Activated CD4-positive, CD25-positive, alpha-beta regulatory T cell treated with anti-CD3 and anti-CD28 coated beads, Interleukin-2, amount 50 U/mL, for 16 hours (primary cell): ENCODE data around the gene LY6G5B.

Source experiments
- DNase-seq: peaks from one replicate; pipeline ENCODE4 v3.0.0-alpha.2; 2020; ENCODE audit warnings: low read depth, low spot score

Gene LY6G5B

DNA sequence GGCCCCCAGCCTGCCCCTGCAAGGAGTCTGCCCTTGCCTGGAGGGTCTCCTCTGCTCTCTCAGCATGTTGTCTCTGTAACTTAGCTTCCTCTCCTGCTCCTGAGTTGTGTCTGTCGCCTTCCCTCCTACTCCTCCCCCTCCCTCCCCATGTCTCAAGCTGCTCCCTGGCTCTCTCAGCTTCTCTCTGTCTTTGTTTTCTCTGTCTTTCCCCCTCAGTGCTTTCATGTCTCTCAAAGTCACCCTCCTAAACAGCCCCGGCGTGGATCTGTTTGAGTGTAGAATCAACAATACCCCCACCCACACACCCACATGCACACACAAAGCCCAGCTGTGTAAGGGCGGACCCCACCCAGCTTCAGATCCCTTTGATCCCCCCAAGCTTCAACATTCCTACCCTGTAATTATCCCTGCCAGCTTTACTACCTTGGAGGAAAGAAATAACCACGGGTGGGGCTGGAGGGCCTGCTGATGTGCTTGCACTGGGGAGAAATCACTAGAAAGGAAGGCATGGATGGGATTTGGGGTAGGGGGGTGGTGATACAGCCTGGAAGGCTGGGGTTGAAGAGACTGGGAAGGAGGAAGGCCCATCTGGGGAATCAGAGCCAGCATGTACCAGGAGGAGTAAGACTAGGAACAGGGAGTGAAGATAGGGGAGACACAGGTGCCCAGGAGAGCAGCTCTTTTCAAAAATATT is 44.4 kb downstream of the LY6G5B start:
- DNase-seq = no peak

DNA sequence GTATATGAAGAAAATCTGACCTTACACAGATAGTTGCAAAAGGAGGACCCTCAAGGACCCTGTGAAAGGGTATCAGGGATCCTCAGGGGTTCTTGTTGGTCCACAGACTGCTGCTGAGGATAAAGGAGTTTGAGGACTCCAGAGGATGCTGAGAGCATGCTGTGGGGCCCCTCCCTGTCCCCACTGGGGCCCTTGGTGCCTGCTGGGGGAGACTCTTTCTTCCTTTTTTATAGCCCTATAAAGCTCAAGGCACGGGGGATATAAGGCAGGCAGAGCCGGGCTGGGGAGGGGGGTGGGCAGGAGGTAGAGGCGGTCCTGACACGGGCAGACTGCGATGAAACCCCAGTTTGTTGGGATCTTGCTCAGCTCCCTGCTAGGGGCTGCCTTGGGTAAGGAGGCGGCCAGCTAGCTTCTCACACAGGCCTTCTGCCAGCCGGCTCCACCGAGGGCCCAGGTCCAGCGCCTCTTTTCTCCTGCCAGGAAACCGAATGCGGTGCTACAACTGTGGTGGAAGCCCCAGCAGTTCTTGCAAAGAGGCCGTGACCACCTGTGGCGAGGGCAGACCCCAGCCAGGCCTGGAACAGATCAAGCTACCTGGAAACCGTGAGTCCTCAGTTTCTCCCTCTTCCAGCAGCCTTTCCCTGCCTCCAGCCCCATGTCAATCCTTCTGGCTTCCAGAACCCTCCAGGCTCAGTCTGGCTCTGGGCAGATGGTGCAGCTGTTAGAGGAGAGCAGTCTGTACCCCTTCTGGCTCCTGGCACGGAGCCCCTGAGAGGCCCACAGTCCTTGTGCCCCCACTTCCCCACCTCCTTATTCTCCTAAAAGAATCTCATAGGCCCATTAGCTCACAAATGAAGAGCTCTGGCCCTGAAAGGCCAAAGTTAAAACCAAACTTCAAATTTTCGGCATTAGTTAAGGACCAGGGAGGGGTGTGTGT is 45.5 kb downstream of the LY6G5B start, which contains the start of gene LY6G6D:
TSS of gene LY6G6D (plus strand) at position 327 of the 937 bp plus-strand sequence. CDS start at position 335, 8 bp downstream.
- no peak for DNase-seq

DNA sequence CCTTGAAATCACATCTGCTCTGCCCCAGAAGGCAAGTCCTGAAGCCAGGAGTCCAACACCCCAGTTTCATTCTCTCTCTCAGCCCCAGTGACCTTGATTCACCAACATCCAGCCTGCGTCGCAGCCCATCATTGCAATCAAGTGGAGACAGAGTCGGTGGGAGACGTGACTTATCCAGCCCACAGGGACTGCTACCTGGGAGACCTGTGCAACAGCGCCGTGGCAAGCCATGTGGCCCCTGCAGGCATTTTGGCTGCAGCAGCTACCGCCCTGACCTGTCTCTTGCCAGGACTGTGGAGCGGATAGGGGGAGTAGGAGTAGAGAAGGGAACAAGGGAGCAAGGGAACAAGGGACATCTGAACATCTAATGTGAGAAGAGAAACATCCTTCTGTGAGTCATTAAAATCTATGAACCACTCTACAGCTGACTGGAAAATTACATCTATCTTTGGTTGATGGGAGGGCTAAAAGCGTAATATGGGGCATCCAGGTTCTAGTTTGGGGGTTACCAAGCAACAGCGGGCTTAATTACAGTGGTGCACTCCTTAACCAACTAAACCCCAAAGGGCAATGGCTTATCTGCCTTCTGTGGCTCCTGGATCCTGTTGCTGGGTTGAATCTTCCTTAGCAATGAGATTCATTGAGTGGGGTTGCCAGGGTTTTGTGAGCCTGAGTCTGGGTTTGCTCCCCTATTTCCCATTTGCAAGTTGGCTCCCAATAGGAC is 47.9 kb downstream of the LY6G5B start:
- DNase-seq = no peak

DNA sequence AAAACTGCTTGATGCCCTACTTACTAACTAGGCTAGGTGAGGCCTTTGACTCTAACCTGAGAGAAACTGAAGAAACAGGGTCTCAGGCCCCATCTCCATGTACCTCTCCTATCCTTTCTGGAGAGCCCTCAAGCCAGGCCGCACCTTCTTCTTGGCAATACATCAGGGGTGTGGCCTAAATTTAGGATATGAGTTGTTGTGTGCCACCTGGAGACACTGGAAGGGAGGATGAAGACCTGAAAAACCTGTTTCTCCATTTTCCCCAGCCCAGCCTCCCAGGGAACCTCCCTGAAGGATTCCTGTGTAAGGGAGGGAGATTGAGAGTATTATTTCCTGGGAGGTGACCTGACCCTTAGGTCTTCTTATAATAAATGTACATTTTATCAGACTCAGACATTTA is 48.5 kb downstream of the LY6G5B start:
- DNase-seq = no peak

DNA sequence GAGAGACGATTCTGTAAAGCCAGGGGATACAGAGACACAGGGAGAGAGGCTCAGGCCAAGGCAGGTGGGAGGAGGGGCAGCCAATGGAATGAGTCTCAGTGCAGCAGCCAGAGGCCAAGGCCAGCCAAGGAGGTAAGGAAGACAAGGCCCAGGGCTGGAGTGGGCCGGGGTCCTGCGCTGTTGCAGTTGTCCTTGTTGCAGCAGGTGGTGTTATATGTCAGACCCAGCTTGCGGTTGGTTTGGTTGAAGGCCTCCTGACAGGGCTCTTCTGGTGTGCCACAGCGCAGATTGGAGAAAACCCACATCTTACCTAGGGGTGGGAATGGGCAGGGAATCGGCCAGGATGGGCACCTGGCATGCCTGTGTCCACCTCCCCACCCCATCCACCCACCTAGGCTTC is 49.2 kb downstream of the LY6G5B start:
- DNase-seq = no peak

DNA sequence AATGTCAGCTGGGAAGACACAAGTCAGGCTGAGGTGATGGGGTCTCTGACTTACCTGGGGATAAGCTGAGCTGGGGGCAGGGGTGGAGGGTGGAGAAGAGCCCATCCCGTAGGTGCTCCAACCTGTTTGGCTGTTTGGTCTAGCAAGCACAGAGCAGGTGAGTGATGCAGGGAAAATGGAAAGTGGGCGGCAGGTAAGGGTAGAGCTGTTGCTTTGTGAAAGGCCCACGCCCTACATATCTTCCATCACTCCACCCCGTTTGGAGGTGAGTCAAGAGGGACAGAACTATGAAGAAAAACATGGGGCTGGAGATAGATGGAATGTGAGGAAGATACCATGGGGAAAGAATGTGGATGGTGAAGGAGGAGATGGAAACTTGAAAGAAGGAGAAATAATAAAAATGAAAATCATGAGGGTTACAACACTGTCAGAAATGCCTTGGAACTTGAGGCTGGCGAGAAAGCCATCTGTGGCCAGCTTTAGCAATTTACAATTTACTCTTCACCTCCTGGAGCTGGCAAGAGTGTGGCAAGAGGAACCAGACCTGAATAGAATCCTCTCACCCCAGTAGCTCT is 50.5 kb downstream of the LY6G5B start:
- no peak for DNase-seq

DNA sequence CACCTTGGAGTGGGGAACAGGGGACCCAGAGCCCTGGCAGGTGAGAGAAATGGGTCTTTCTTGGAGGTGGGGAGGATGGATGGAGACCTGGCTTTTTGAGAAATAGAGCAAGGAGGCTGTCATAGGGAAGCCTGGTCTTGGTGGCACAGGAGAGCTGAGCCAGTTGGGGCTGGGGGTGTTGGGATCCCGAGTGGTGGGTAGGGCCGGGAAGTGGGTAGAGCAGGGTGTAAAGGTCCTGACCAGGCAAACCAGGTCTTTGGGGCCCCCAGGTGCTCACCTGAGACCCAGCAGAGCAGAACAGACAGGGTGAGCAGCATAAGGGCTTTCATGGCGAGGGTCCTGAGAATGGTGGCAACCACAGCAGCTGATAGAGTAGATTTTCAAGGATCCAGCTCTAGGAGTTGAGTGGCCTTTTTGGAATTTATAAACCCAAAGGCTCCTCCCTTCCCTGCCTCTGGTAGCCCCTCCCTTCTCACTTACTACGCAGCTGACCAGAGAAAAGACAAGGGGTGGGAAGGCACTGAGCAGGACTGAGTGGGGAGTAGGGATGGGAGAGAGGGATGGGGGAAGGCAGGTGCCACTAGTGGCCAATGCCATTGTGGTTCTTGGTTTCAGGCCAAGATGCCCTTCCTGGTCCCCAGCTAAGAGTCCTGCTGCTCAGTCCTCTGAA is 51.7 kb downstream of the LY6G5B start, which contains the start of gene LY6G6C:
TSS of gene LY6G6C (minus strand) at position 396 of the 670 bp plus-strand sequence. CDS start at position 329, 67 bp downstream.
- no peak for DNase-seq

DNA sequence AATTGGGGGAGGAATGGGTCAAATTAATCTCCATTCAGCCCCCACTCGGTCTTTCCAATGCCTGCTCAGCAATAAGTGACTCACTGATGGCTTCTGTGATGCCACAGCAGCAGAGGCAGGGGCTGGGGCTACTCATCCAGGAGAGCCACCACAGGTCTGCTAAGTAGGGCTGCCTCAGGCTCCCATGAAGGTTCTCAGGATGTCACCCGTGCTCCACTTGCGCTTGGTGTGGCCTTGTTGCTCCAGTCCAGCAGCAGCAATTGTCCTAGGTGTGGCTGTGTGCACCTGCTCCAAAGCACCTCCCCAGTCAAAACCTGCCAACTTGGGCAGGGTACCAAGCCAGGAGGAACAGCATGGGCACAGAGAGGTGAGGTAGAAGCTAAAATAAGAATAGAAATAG is 52.4 kb downstream of the LY6G5B start:
- no peak for DNase-seq
